GM10266 (cell line): ENCODE measurements around the gene SULT1C2.
"Not testable (repeated sequence)": the region's sequence is repeated elsewhere in the genome, so short reads cannot be mapped to it uniquely, and the experiment has no call there.

Experiments used
- DNase-seq: peaks from one replicate; pipeline ENCODE4 v3.0.0; 2012; ENCODE audit errors: extremely low spot score
- TF ChIP-seq, protein P1 (sequence below): IDR thresholded peaks from 2 replicates; pipeline ENCODE4 v1.5.1; 2012; ENCODE audit warnings: mild to moderate bottlenecking, low read depth; ENCODE audit not compliant: control insufficient read depth, insufficient read depth; ENCODE audit errors: missing control alignments

Gene SULT1C2

GRCh38 chr2:108348816-108349570 is 60.3 kb downstream of the SULT1C2 start:
- DNase-seq: no peak
- TF ChIP-seq, protein P1, sequence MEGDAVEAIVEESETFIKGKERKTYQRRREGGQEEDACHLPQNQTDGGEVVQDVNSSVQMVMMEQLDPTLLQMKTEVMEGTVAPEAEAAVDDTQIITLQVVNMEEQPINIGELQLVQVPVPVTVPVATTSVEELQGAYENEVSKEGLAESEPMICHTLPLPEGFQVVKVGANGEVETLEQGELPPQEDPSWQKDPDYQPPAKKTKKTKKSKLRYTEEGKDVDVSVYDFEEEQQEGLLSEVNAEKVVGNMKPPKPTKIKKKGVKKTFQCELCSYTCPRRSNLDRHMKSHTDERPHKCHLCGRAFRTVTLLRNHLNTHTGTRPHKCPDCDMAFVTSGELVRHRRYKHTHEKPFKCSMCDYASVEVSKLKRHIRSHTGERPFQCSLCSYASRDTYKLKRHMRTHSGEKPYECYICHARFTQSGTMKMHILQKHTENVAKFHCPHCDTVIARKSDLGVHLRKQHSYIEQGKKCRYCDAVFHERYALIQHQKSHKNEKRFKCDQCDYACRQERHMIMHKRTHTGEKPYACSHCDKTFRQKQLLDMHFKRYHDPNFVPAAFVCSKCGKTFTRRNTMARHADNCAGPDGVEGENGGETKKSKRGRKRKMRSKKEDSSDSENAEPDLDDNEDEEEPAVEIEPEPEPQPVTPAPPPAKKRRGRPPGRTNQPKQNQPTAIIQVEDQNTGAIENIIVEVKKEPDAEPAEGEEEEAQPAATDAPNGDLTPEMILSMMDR: no peak

DNA sequence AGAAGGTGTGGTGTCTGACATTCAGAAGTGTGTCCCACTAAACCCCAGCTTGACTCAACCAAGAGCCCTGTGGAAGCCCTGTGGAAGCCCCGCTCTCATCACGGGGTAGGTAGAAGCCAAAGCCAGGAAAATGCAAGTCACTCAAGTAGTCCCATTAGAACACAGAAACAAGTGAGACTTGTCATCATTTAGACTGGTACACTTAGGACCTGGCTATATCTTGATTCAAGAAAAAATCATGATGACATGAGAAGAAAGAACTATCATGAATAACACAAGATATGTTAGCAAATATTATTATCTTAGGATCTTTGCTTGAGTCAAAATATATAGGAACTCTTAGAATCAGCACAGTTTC is 60.9 kb downstream of the SULT1C2 start:
- no peak for DNase-seq
- TF ChIP-seq, protein P1: no peak

- DNase-seq: no peak
- TF ChIP-seq, protein P1: no peak
Measured at GRCh38 chr2:108351889-108352288, 63.2 kb downstream of the SULT1C2 start.

GRCh38 chr2:108354136-108354535 is 65.4 kb downstream of the SULT1C2 start:
- DNase-seq: no peak
- TF ChIP-seq, protein P1: no peak

GRCh38 chr2:108355906-108356734 is 67.4 kb downstream of the SULT1C2 start:
- DNase-seq: no peak
- TF ChIP-seq, protein P1: no peak

DNA sequence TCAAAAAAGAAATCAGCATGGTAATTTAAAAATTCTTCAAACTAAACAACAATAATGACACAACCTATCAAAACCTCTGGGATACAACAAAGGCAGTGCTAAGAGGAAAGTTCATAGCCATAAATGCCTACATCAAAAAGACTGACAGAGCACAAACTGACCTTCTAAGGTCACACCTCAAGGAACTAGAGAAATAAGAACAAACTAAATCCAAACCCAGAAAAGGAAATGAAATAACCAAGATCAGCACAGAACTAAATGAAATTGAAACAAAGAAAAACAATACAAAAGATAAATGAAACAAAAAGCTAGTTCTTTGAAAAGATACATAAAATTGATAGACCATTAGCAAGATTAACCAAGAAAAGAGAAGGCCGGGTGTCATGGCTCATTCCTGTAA is 70.6 kb downstream of the SULT1C2 start:
- DNase-seq: not testable (repeated sequence)
